ENCODE results near the gene SLC25A26. TPM values are rescaled to one million over a fixed set of nuclear protein-coding genes. Genes with fewer than 3 reads are reported as not detected.

Gene SLC25A26
- total RNA-seq, 1 donor from 2014 or later: 17.7 TPM

- no peak for DNase-seq (ENCODE audit: extremely low spot score, unreplicated experiment)
- Mint-ChIP-seq H3K36me3 (ENCODE audit: unreplicated experiment) (peaks cover 3% of the 10 kb centered on the region), H3K27ac (ENCODE audit: unreplicated experiment) (peak overlapping the region; percentile 85), H3K27me3 (ENCODE audit: unreplicated experiment) (no peaks in the 10 kb centered on the region), H3K4me1 (ENCODE audit: unreplicated experiment) (peaks cover 59% of the 10 kb centered on the region), H3K9me3 (ENCODE audit: unreplicated experiment) (no peaks in the 10 kb centered on the region), H3K4me3 (ENCODE audit: unreplicated experiment) (no peak overlapping the region)
- TF ChIP-seq CTCF (IDR thresholded peaks at IDR 0.05): no peak
These were observed 141.7 kb downstream of the SLC25A26 start for GRCh38 chr3:66362541-66362941.

GRCh38 chr3:66363148-66363547 is 142.3 kb downstream of the SLC25A26 start:
- H3K4me1 Mint-ChIP-seq (ENCODE audit: unreplicated experiment): peaks cover 62% of the 10 kb centered on the region
- H3K27ac Mint-ChIP-seq (ENCODE audit: unreplicated experiment): peak overlapping the region; percentile 85
- TF ChIP-seq CTCF (IDR thresholded peaks at IDR 0.05): no peak
- DNase-seq (ENCODE audit: extremely low spot score, unreplicated experiment): no peak
- no peaks in the 10 kb centered on the region for H3K27me3 Mint-ChIP-seq (ENCODE audit: unreplicated experiment)
- peaks cover 3% of the 10 kb centered on the region for H3K36me3 Mint-ChIP-seq (ENCODE audit: unreplicated experiment)
- H3K9me3 Mint-ChIP-seq (ENCODE audit: unreplicated experiment): no peaks in the 10 kb centered on the region
- H3K4me3 Mint-ChIP-seq (ENCODE audit: unreplicated experiment): no peak overlapping the region

GRCh38 chr3:66365080-66365479 is 144.3 kb downstream of the SLC25A26 start:
- Mint-ChIP-seq H3K27ac (ENCODE audit: unreplicated experiment) (no peak overlapping the region), H3K36me3 (ENCODE audit: unreplicated experiment) (peaks cover 2% of the 10 kb centered on the region), H3K9me3 (ENCODE audit: unreplicated experiment) (no peaks in the 10 kb centered on the region), H3K4me3 (ENCODE audit: unreplicated experiment) (no peak overlapping the region), H3K27me3 (ENCODE audit: unreplicated experiment) (no peaks in the 10 kb centered on the region), H3K4me1 (ENCODE audit: unreplicated experiment) (peaks cover 58% of the 10 kb centered on the region)
- no peak for TF ChIP-seq CTCF (IDR thresholded peaks at IDR 0.05)
- DNase-seq (ENCODE audit: extremely low spot score, unreplicated experiment): no peak

- H3K27ac Mint-ChIP-seq (ENCODE audit: unreplicated experiment): no peak overlapping the region
- H3K4me3 Mint-ChIP-seq (ENCODE audit: unreplicated experiment): no peak overlapping the region
- H3K4me1 Mint-ChIP-seq (ENCODE audit: unreplicated experiment): peaks cover 44% of the 10 kb centered on the region
- no peak for DNase-seq (ENCODE audit: extremely low spot score, unreplicated experiment)
- TF ChIP-seq CTCF (IDR thresholded peaks at IDR 0.05): no peak
- peaks cover 6% of the 10 kb centered on the region for H3K36me3 Mint-ChIP-seq (ENCODE audit: unreplicated experiment)
- no peaks in the 10 kb centered on the region for H3K27me3 Mint-ChIP-seq (ENCODE audit: unreplicated experiment)
- no peaks in the 10 kb centered on the region for H3K9me3 Mint-ChIP-seq (ENCODE audit: unreplicated experiment)
These were observed 145.9 kb downstream of the SLC25A26 start for GRCh38 chr3:66366747-66367146.

- Mint-ChIP-seq H3K4me1 (ENCODE audit: unreplicated experiment) (peaks cover 31% of the 10 kb centered on the region), H3K36me3 (ENCODE audit: unreplicated experiment) (peaks cover 12% of the 10 kb centered on the region), H3K9me3 (ENCODE audit: unreplicated experiment) (no peaks in the 10 kb centered on the region), H3K27me3 (ENCODE audit: unreplicated experiment) (no peaks in the 10 kb centered on the region), H3K4me3 (ENCODE audit: unreplicated experiment) (no peak overlapping the region), H3K27ac (ENCODE audit: unreplicated experiment) (no peak overlapping the region)
- DNase-seq (ENCODE audit: extremely low spot score, unreplicated experiment): no peak
- TF ChIP-seq CTCF (IDR thresholded peaks at IDR 0.05): no peak
These were observed 147.2 kb downstream of the SLC25A26 start for GRCh38 chr3:66367979-66368378.

Measured in osteocyte (in vitro differentiated cells).